H1 (cell line): ENCODE data around the gene SLC26A11. TPM values are rescaled to one million over a fixed set of nuclear protein-coding genes. Genes with fewer than 3 reads are reported as not detected.

Experiments used
- polyA plus RNA-seq, 7 experiments: library from polyadenylated mRNA; depleted of rRNA in 3 of 7; stranded (reverse) in 5 of 7; unstranded in 2 of 7; fragments of >200 nt in 5 of 7; fragments of 200-250 nt in 2 of 7; gene quantifications; 1 replicate in 5 of 7; 2 replicates in 1 of 7; 4 replicates in 1 of 7; pipeline versions ENCODE4 v1.2.1 to v1.2.3, GENCODE V29; 2011 to 2013; ENCODE audit warnings: missing spikeins in 2 of 7, mixed read lengths in 2 of 7
- total RNA-seq: library from RNA; stranded (reverse); fragmentation: NEBNext Ultra II Directional; extraction: Animal tissue kit (Norgen Biotek cat#: 25700); gene quantifications from 2 replicates; pipeline ENCODE4 v1.2.1, GENCODE V29; 2021
- TF ChIP-seq, protein P1 (sequence below): IDR thresholded peaks from 2 replicates; pipeline ENCODE4 v1.6.1; 2011; ENCODE audit warnings: low read depth, mild to moderate bottlenecking, low read length; ENCODE audit not compliant: insufficient read depth

The SLC26A11 gene
- total and polyA plus RNA-seq, 2 of the 8 experiments (the other 6 are each of a cell fraction or from before 2014, with no cell fraction given) = 15.5 to 25.9 TPM

DNA sequence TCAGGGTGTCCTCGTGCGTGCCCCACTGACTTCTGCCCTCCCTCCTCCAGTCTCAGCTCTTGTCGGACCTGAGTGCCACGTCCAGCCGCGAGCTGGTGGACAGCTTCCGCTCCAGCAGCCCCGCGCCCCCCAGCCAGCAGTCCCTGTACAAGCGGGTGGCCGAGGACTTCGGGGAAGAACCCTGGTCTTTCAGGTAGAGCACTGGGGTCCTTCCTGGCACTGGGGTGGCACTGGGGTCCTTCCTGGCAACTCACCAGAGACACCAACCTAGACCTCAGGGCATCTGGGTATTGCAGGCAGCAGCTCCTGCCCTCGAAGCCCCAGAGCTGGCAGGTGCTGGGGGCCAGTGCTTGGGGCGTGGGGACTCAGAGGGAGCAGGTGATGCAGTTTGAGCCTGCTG, 25.1 kb upstream of the SLC26A11 start (continued):
- TF ChIP-seq, protein P1, sequence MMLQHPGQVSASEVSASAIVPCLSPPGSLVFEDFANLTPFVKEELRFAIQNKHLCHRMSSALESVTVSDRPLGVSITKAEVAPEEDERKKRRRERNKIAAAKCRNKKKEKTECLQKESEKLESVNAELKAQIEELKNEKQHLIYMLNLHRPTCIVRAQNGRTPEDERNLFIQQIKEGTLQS = no peak
- TF ChIP-seq, all 59 proteins: peak for 0
